Fibroblast of peridontal ligament (primary cell): Measurements from ENCODE around the gene NSUN7.
A peak's percentile ranks its signal among the peaks of the same experiment; 100 is the strongest.

Source experiments
- DNase-seq: peaks from one replicate; pipeline ENCODE4 v3.0.0-alpha.2; 2010; ENCODE audit errors: extremely low read depth

NSUN7 gene

GRCh38 chr4:40734497-40734896 is 15.3 kb upstream of the NSUN7 start:
- DNase-seq: no peak

GRCh38 chr4:40736910-40737309 is 12.8 kb upstream of the NSUN7 start:
- DNase-seq: peak; percentile 61

- DNase-seq: no peak
These were observed 11.9 kb upstream of the NSUN7 start for GRCh38 chr4:40737879-40738278.

GRCh38 chr4:40739347-40739746 is 10.4 kb upstream of the NSUN7 start:
- DNase-seq: no peak

DNA sequence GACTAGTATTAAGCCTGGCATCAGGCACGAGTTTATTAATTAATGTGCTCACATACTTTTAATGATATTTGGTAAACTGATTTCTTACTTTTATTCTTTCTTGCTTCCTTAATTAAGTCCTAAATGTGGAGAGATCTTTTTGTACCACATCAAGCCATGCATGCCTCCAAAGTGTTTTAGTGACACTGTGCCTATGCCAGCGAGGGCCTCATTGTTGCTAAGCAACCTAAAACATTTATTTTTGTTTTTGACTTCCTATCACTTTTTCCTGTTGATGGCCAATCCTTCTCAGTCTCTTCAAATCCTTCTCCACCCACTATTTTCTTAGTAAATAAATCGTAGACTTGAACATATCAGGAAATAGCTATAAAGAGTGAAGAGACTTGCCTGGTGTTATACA is 5.5 kb upstream of the NSUN7 start:
- no peak for DNase-seq

DNA sequence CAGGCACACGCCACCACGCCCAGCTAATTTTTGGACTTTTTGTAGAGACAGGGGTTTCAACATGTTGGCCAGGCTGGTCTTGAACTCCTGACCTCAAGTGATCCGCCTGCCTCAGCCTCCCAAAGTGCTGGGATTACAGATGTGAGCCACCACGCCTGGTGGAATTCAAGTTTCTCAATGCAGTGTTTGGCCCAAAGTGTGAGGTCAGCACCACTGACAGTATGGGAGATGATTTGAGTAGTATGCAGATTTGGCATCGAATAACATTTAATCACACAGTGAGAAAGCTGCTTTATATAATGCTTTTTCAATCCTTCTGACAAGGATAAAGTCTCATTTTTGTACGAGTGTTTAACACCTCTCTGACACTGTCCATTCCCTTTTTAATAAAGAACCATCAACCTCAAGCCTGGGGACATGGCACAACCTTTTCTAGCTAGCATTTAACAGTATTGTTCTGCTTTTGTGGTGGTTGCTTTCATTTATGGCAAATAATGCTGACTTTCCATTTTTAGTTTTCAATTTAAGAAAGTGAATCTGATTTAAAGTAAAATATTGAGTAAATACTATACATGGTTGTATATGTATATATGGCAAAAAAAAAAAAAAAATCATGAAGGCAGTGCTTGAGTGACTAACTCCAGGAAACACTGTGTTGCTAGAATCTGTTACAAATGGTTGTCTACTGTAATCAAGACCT is 4.3 kb upstream of the NSUN7 start:
- DNase-seq: peak; percentile 18

- no peak for DNase-seq
These were observed 2.4 kb upstream of the NSUN7 start for GRCh38 chr4:40747207-40747835.

DNA sequence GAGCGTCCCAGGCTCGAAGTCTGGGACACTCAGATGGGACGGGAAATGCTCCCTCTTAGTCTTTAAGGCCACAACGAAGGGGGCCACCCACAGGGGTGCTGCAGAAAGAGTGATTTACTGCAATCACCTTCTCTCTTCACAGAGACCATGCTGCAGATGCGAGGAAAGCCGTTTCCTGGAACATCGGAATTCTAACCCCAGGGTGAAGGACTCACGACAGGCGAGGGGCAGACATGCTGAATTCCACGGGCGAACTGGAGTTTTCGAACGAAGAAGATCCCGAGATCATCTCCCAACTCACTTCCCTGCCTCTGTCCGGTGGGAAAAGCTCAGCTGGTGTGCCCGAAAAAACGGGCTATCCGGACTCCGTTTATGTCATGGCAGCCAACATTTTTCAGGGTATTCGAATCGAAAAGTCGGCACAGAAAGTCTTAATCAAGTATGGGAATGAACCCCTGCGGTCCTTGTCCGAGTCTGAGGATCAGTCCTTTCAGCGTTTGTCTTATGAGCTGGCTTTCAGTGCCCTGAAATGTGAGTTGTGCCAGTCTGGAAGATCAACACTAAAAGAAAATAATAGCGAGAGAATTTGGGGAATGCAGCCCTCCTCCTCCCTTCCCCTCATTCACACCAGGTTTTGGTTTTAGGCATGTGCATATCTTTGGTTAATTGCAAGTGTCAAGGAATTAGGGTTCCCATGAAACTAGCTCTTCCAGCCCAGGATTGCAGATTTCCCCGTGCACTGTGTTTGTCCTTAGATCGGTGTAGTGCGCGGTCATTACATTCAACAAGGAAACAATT is 905 bp downstream of the NSUN7 start:
- no peak for DNase-seq

- no peak for DNase-seq
These were observed 5.9 kb downstream of the NSUN7 start for GRCh38 chr4:40755616-40756015.

- peak; percentile 77 for DNase-seq
These were observed 13.5 kb downstream of the NSUN7 start for GRCh38 chr4:40763228-40763716.

- DNase-seq: peak; percentile 2
These were observed 19.5 kb downstream of the NSUN7 start for GRCh38 chr4:40769266-40769665.

GRCh38 chr4:40778090-40778489 is 28.3 kb downstream of the NSUN7 start:
- DNase-seq: no peak

GRCh38 chr4:40782876-40783275 is 33.1 kb downstream of the NSUN7 start:
- DNase-seq: no peak

DNA sequence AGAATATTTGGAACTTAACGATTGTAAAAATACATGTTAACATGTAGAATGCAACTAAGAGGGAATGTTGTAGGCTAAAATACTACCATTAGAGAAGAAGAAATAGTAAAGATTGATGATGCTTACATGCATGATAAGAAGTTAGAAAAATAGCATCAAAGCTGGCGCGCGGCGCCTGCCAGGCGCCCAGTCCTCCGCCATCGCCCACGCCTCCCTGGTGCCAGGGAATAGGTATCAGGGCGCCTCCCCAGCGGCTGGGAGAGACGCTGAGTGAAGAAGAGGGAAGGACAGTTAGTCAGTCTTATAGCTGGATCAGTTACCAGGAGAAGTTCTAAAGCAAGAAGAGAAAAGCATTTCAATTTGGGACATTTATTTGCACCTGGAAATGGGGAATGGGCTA is 36.0 kb downstream of the NSUN7 start:
- no peak for DNase-seq

GRCh38 chr4:40788331-40788730 is 38.6 kb downstream of the NSUN7 start:
- DNase-seq: no peak

GRCh38 chr4:40789031-40789430 is 39.3 kb downstream of the NSUN7 start:
- DNase-seq: no peak

GRCh38 chr4:40789771-40790170 is 40.0 kb downstream of the NSUN7 start:
- no peak for DNase-seq

GRCh38 chr4:40800064-40800463 is 50.3 kb downstream of the NSUN7 start:
- DNase-seq: no peak

DNA sequence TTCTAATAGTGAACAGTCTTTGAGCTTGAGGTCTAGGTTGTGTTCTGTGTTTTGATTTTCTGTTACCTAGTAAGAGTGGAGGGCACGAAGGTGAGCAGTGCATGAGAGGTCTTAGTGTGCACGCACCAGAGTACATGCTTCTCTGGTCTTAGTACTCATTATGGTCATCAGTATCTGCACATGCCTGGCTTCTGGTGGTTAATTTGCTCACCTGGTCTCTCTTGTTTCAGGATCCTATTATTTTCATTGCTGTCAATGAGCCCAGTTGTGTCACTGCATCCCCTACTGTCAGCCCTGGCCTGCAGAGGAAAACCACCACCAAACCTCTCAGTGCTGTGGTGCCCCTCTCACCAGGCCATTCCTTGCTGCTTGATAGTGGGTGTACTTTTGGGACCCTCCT is 54.8 kb downstream of the NSUN7 start:
- DNase-seq: no peak

DNA sequence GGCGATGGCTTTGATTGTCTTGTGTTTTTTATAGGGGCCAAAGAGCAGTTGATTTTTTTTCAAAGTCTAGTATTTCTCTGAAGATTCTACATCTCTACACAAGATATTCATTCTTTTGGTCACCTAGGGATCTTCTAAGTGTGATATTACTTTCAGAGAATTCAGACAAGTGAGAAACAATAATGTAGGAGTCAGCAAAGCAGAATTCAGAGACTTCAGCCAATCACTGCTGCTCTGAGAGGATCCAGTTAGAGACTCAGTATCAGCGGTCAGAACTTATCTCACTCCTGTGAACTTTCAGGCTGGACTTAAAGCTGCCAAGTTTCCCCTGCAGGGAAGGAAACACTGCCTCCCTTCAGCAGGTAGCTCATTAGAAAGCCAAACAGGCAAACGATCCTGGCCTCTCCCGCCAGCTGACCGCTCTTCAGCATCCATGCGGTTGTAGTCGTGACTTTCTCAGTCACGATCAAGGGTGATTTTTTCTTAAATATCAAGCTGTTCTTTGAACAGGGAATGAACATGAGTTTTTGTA is 59.2 kb downstream of the NSUN7 start:
- no peak for DNase-seq

DNA sequence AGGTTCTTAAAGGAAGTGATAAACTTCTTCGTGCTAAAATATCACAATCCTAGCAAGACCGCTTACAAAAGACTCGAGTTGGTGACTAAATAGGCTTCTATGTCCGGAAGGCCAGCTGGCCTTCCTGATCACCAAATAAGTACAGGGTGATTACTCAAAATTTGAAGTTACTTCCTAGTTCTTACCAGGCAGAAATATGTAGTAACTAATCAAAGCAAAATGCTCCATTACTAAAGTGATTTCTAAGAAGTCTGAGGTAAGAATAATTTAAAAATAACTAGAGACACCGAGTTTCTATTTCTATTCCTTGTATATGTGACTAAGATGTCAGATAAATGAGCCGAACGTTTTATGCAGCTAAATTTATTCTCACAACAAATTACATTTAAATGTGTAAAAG is 62.2 kb downstream of the NSUN7 start:
- no peak for DNase-seq

- DNase-seq: no peak
These were observed 62.6 kb downstream of the NSUN7 start for GRCh38 chr4:40812386-40812785.

DNA sequence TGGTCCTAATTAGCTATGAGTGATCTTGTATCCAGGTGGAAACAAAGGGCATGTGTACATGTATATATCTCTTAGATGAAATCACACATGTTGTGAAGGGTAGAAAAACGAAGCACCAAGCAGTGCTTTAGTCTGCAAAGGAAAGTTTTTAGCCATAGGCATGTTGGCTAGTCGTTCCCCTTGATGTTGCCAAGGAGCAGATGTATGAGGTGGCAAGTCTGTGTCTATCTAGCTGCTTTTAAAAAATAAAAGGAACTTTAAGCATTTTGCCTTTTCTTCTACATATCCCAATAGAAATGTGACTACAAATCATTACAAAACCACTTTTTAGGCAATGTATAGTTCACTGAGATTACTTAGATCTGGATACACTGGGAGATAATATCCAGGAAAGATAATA is 63.1 kb downstream of the NSUN7 start:
- DNase-seq: no peak
